Left ventricle myocardium inferior (tissue), 1 donor: ENCODE data around the gene CCDC107. TPM values are rescaled to one million over a fixed set of nuclear protein-coding genes. Genes with fewer than 3 reads are reported as not detected.

ENCODE experiments used
- DNase-seq: peaks from one replicate; pipeline ENCODE4 v3.0.0-alpha.2; 2020
- H3K27ac ChIP-seq: fragments of 200-600 bp; replicated peaks from 2 replicates; pipeline ENCODE4 v1.8.0; 2021
- H3K27me3 ChIP-seq: fragments of 200-600 bp; 2 replicates; pipeline ENCODE4 v1.8.0; 2021; ENCODE audit warnings: low read depth
- H3K36me3 ChIP-seq: fragments of 200-600 bp; 2 replicates; pipeline ENCODE4 v1.8.0; 2021
- H3K4me1 ChIP-seq: fragments of 200-600 bp; 2 replicates; pipeline ENCODE4 v1.8.0; 2021
- H3K4me3 ChIP-seq: fragments of 200-600 bp; 2 replicates; pipeline ENCODE4 v1.8.0; 2021; ENCODE audit warnings: mild to moderate bottlenecking, moderate library complexity
- H3K9me3 ChIP-seq: fragments of 200-600 bp; replicated peaks from 2 replicates; pipeline ENCODE4 v1.8.0; 2021
- intact Hi-C: fragments of 100-400 bp; cut with micrococcal nuclease; formaldehyde crosslinking; loops from one replicate; pipeline ENCODE4 v1.11.0; 2022
- microRNA-seq: library from miRNA; unstranded; fragments of <30 nt; microRNA quantifications from one replicate; pipeline ENCODE4 v1.2.0, GENCODE V29; 2020
- total RNA-seq: library from RNA; stranded (reverse); fragmentation: NEBNext Ultra II Directional; extraction: Animal tissue kit (Norgen Biotek cat#: 25700); gene quantifications from one replicate; pipeline ENCODE4 v1.2.1, GENCODE V29; 2021
- TF ChIP-seq, protein P1 (sequence below): fragments of 200-600 bp; IDR thresholded peaks from 2 replicates; pipeline ENCODE4 v1.8.0; 2021; ENCODE audit warnings: antibody characterized with exemption, mild to moderate bottlenecking, borderline replicate concordance
- donor health status: DM: no; HTN: yes; CAD: no; lungs with severe emphysema.

Gene CCDC107
- total RNA-seq, 1 donor from 2014 or later: 44.3 TPM

DNA sequence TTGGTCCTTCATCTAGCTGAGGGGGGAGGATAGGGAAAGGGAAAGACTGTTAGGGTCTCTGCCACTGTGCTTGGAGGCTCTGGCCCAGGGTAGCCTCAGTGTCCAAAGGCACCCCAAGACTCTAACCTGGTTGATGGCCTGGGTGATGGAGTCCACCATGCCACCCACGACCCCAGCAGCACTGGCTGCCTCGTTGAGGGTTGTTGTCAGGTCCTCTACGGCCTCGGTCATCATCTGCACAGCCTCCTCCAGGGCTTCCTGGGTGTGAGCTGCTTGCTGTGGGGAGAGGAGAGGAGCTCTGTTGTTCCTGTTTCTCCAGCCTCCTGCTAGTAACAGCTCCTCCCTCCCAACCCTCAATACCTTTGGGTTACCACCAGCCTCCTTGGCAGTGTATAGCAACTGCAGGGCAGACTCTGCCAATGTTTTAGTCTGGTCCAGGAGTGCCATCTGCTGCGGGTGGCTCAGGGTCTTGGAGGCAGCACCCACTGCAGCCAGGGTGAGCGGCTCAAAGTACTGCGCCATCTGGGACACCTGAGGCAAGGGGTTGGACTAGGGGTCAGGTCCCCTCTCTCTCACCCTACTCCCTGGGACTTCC, 47.8 kb downstream of the CCDC107 start:
- intact Hi-C loops: no loop called here
- Histone ChIP-seq H3K27me3 (no peaks in the 10 kb centered on the region), H3K9me3 (no peaks in the 10 kb centered on the region), H3K4me3 (no peak overlapping the region), H3K4me1 (peaks cover 32% of the 10 kb centered on the region), H3K36me3 (peaks cover 99% of the 10 kb centered on the region), H3K27ac (peak overlapping the region; percentile 67)
- no peak for DNase-seq
- TF ChIP-seq, protein P1, sequence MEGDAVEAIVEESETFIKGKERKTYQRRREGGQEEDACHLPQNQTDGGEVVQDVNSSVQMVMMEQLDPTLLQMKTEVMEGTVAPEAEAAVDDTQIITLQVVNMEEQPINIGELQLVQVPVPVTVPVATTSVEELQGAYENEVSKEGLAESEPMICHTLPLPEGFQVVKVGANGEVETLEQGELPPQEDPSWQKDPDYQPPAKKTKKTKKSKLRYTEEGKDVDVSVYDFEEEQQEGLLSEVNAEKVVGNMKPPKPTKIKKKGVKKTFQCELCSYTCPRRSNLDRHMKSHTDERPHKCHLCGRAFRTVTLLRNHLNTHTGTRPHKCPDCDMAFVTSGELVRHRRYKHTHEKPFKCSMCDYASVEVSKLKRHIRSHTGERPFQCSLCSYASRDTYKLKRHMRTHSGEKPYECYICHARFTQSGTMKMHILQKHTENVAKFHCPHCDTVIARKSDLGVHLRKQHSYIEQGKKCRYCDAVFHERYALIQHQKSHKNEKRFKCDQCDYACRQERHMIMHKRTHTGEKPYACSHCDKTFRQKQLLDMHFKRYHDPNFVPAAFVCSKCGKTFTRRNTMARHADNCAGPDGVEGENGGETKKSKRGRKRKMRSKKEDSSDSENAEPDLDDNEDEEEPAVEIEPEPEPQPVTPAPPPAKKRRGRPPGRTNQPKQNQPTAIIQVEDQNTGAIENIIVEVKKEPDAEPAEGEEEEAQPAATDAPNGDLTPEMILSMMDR: no peak

DNA sequence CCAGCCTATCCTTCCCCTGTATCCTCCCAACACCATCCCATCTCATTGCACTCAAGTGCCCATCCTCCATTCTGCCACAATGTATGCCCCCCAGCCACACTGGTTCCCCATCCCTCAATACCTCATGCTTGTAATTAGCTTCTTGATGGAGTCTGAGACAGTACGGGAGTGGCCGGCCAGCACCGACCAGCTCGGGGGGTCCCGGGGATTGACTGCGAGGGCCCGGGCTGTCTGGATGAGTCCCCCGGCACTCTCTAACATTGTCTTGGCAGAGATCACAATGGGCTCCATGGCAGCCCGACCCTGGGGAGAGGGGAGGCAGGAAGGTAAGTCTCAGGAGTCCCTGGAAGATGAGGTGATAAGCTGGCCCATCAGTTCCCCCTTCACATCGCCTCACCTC, 48.9 kb downstream of the CCDC107 start:
- TF ChIP-seq, protein P1: no peak
- intact Hi-C loops: no loop called here

DNA sequence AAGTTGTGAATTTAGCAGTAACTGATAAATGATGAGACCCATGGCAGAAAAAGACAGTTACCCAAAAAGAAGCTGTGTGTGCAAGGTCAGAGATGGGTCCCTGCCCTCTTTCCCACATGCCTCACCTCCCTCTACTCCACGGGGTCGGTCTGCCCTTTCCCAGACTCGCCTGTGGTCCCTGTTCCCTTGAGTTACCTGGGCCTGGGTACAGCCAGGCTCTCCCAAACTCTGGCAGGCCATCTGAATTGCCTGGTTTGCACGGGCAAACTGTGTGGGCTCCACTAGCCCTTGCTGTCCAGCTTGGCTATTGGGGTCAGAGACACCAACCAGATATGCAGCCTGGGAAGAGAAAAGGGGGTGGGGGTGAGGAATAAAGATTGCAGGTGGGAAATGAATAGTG, 50.1 kb downstream of the CCDC107 start:
- TF ChIP-seq, protein P1: no peak
- H3K36me3 ChIP-seq: peaks cover 99% of the 10 kb centered on the region
- peaks cover 31% of the 10 kb centered on the region for H3K4me1 ChIP-seq
- intact Hi-C loops: no loop called here
- H3K4me3 ChIP-seq: no peak overlapping the region
- H3K9me3 ChIP-seq: no peaks in the 10 kb centered on the region
- no peaks in the 10 kb centered on the region for H3K27me3 ChIP-seq
- DNase-seq: no peak
- no peak overlapping the region for H3K27ac ChIP-seq

More for the DNA sequence above, 48.9 kb downstream of the CCDC107 start:
- peaks cover 99% of the 10 kb centered on the region for H3K36me3 ChIP-seq
- H3K4me1 ChIP-seq: peaks cover 32% of the 10 kb centered on the region
- no peak for DNase-seq
- no peaks in the 10 kb centered on the region for H3K27me3 ChIP-seq
- H3K9me3 ChIP-seq: no peaks in the 10 kb centered on the region
- H3K4me3 ChIP-seq: no peak overlapping the region
- no peak overlapping the region for H3K27ac ChIP-seq

DNA sequence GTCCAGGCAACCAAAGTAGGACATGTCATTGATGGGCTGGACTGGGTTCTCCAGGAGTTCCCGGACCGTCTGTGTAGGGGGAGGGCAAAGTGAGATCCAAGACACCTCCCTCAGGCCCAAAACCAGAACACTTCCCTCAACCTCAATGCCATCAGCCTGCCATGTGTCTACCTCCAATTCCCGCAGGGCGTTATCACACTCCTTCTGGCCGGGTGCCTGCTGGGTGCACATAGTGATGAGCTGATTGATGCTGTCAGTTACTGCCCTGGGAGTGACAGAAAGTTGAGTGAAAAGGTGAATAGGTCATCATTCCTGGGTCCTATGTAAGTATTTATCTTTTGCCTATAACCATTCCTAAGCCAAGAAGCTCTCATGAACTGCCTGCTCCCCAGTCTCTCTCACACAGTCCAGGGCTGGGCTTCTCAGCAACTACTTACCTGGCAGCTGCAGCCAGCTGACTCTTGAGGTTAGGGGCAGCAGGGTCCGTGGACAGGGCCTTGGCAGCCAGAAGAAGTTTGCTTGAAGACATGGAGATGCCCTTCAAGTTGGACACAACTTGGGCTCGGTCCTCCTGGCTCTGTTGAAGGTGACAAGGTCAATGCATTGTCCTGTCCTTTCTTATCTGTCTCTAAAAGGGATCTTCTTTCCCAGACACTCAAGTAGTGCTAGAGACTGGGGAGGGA, 52.9 kb downstream of the CCDC107 start:
- DNase-seq: no peak
- peaks cover 14% of the 10 kb centered on the region for H3K4me1 ChIP-seq

More for the DNA sequence above, 52.9 kb downstream of the CCDC107 start:
- Histone ChIP-seq H3K27me3 (no peaks in the 10 kb centered on the region), H3K27ac (peak overlapping the region; percentile 43), H3K4me3 (no peak overlapping the region), H3K9me3 (no peaks in the 10 kb centered on the region), H3K36me3 (peaks cover 99% of the 10 kb centered on the region)
- TF ChIP-seq, protein P1: no peak
- intact Hi-C loops: no loop called here

Small RNA genes within 50 kb of the gene (microRNA-seq; reads per million reads assigned to microRNA genes)
- not detected for gene MIR6852

Other genes with a start within 250 kb of the CCDC107 start
- gene RUSC2, start 168.2 kb upstream of the CCDC107 start, total RNA-seq: 27.5 TPM
- 25.4 TPM for gene TESK1, start 53.0 kb upstream of the CCDC107 start, total RNA-seq
- gene CD72, start 39.9 kb upstream of the CCDC107 start, total RNA-seq: 0.63 TPM
- not detected for gene SIT1, start 7.4 kb upstream of the CCDC107 start, total RNA-seq
- gene RMRP, start 273 bp upstream of the CCDC107 start, total RNA-seq: 15,093 TPM
- 0.27 TPM for gene ARHGEF39, start 6.9 kb downstream of the CCDC107 start, total RNA-seq
- gene CA9, start 15.6 kb downstream of the CCDC107 start, total RNA-seq: not detected
- gene TPM2, start 31.6 kb downstream of the CCDC107 start, total RNA-seq: 1,070 TPM
- 234 TPM for gene TLN1, start 73.9 kb downstream of the CCDC107 start, total RNA-seq
- gene CREB3, start 74.4 kb downstream of the CCDC107 start, total RNA-seq: 20.6 TPM
- 75.0 TPM for gene GBA2, start 90.9 kb downstream of the CCDC107 start, total RNA-seq
- gene RGP1, start 91.0 kb downstream of the CCDC107 start, total RNA-seq: 30.2 TPM
- not detected for gene MSMP, start 96.0 kb downstream of the CCDC107 start, total RNA-seq
- gene NPR2, start 133.3 kb downstream of the CCDC107 start, total RNA-seq: 24.2 TPM
- 3.4 TPM for gene SPAG8, start 154.0 kb downstream of the CCDC107 start, total RNA-seq
- gene HINT2, start 156.8 kb downstream of the CCDC107 start, total RNA-seq: 71.1 TPM
- not detected for gene FAM221B, start 170.4 kb downstream of the CCDC107 start, total RNA-seq
- 17.5 TPM for gene TMEM8B, start 170.9 kb downstream of the CCDC107 start, total RNA-seq
- gene OR13J1, start 212.1 kb downstream of the CCDC107 start, total RNA-seq: not detected
- gene HRCT1, start 247.9 kb downstream of the CCDC107 start, total RNA-seq: 6.2 TPM